HepG2 (cell line): Measurements from ENCODE around the gene SLC2A2. TPM values are rescaled to one million over a fixed set of nuclear protein-coding genes. Genes with fewer than 3 reads are reported as not detected.

Source experiments
- ASH2L ChIP-seq: fragments of 300-600, 200-600 bp; sonication (generic); IDR thresholded peaks from 2 replicates; pipeline ENCODE4 v1.7.0; 2017; ENCODE audit warnings: low read depth, mild to moderate bottlenecking, moderate library complexity, mixed read lengths, low read length; ENCODE audit not compliant: insufficient read length
- CBX5 ChIP-seq: sonication (generic); formaldehyde crosslinking; IDR thresholded peaks from 2 replicates; pipeline ENCODE4 v1.4.0; 2020; ENCODE audit warnings: missing genetic modification reagents, borderline replicate concordance
- MAFF ChIP-seq: IDR thresholded peaks from 2 replicates; pipeline ENCODE4 v1.6.1; 2011; ENCODE audit warnings: low read depth, low read length, improper control_type of control experiment
- ONECUT2 ChIP-seq: sonication (generic); formaldehyde crosslinking; IDR thresholded peaks from 2 replicates; pipeline ENCODE4 v1.4.0; 2020; ENCODE audit warnings: missing genetic modification reagents
- POGK ChIP-seq: sonication (generic); formaldehyde crosslinking; conservative IDR thresholded peaks from 2 replicates; pipeline ENCODE4 v1.8.0; 2022; ENCODE audit warnings: mild to moderate bottlenecking, moderate library complexity, missing genetic modification reagents
- SMC3 ChIP-seq: IDR thresholded peaks from 2 replicates; pipeline ENCODE4 v1.6.1; 2011; ENCODE audit warnings: low read length, improper control_type of control experiment
- TEAD3 ChIP-seq: optimal IDR thresholded peaks from 2 replicates; pipeline ENCODE3; 2016; ENCODE audit warnings: borderline replicate concordance
- THAP11 ChIP-seq: IDR thresholded peaks from 2 replicates; pipeline ENCODE4 v1.6.1; 2016; ENCODE audit warnings: missing biosample characterization, missing genetic modification reagents
- THAP8 ChIP-seq: sonication (generic); formaldehyde crosslinking; IDR thresholded peaks from 2 replicates; pipeline ENCODE4 v1.5.1; 2020; ENCODE audit warnings: missing genetic modification reagents, mild to moderate bottlenecking, borderline replicate concordance
- ZFP37 ChIP-seq: sonication (generic); formaldehyde crosslinking; IDR thresholded peaks from 2 replicates; pipeline ENCODE4 v1.4.0; 2020; ENCODE audit warnings: missing genetic modification reagents, borderline replicate concordance
- ZMYM2 ChIP-seq: sonication (generic); formaldehyde crosslinking; IDR thresholded peaks from 2 replicates; pipeline ENCODE4 v1.8.0; 2022; ENCODE audit warnings: mild to moderate bottlenecking, missing genetic modification reagents
- ZNF251 ChIP-seq: sonication (generic); formaldehyde crosslinking; IDR thresholded peaks from 2 replicates; pipeline ENCODE4 v1.9.0; 2021; ENCODE audit warnings: mild to moderate bottlenecking, missing genetic modification reagents
- ZNF326 ChIP-seq: sonication (generic); formaldehyde crosslinking; IDR thresholded peaks from 2 replicates; pipeline ENCODE4 v1.4.0; 2020; ENCODE audit warnings: missing genetic modification reagents, borderline replicate concordance
- ZSCAN12 ChIP-seq: sonication (generic); formaldehyde crosslinking; IDR thresholded peaks from 2 replicates; pipeline ENCODE4 v1.9.0; 2021; ENCODE audit warnings: mild to moderate bottlenecking, missing genetic modification reagents
- polyA plus RNA-seq, 8 experiments: library from polyadenylated mRNA; depleted of rRNA in 3 of 8; stranded (reverse) in 7 of 8; unstranded in 1 of 8; fragments of >200 nt; fragmentation: Illumina TruSeq in 4 of 8; extraction: Trizol in 4 of 8; gene quantifications; 2 replicates each; pipeline versions ENCODE4 v1.2.1 to v1.2.3, GENCODE V29; 2011 to 2016; ENCODE audit warnings: low read depth in 4 of 8, missing spikeins in 1 of 8, mixed read lengths in 1 of 8; ENCODE audit not compliant: insufficient read depth in 1 of 8
- total RNA-seq, 5 experiments: library from RNA; depleted of rRNA; stranded (reverse); fragments of >200 nt; fragmentation: Illumina TruSeq; extraction: Trizol; gene quantifications; 2 replicates each; pipeline ENCODE4 v1.2.3, GENCODE V29; 2016; ENCODE audit warnings: low read depth in 1 of 5
- TF ChIP-seq, protein P1 (sequence below): sonication (generic); formaldehyde crosslinking; IDR thresholded peaks from 2 replicates; pipeline ENCODE4 v1.5.0; 2020; ENCODE audit warnings: mild to moderate bottlenecking, missing genetic modification reagents
- TF ChIP-seq, protein P2 (sequence below): sonication (generic); formaldehyde crosslinking; IDR thresholded peaks from 2 replicates; pipeline ENCODE4 v1.8.0; 2022; ENCODE audit warnings: missing genetic modification reagents, low read depth, mild to moderate bottlenecking, borderline replicate concordance
- TF ChIP-seq, protein P3 (sequence below): sonication (generic); formaldehyde crosslinking; IDR thresholded peaks from 2 replicates; pipeline ENCODE4 v1.4.0; 2020; ENCODE audit warnings: low read depth, mild to moderate bottlenecking, missing genetic modification reagents
- TF ChIP-seq, protein P4 (sequence below): sonication (generic); formaldehyde crosslinking; IDR thresholded peaks from 2 replicates; pipeline ENCODE4 v1.9.0; 2021; ENCODE audit warnings: missing genetic modification reagents, mild to moderate bottlenecking, borderline replicate concordance
- TF ChIP-seq, protein P5 (sequence below): sonication (generic); formaldehyde crosslinking; IDR thresholded peaks from 2 replicates; pipeline ENCODE4 v1.5.1; 2020; ENCODE audit warnings: mild to moderate bottlenecking, missing genetic modification reagents, moderate library complexity

SLC2A2 gene
- total and polyA plus RNA-seq, 2 of the 13 experiments (the other 11 are each of a cell fraction or from before 2014, with no cell fraction given): 19.5 to 23.2 TPM

DNA sequence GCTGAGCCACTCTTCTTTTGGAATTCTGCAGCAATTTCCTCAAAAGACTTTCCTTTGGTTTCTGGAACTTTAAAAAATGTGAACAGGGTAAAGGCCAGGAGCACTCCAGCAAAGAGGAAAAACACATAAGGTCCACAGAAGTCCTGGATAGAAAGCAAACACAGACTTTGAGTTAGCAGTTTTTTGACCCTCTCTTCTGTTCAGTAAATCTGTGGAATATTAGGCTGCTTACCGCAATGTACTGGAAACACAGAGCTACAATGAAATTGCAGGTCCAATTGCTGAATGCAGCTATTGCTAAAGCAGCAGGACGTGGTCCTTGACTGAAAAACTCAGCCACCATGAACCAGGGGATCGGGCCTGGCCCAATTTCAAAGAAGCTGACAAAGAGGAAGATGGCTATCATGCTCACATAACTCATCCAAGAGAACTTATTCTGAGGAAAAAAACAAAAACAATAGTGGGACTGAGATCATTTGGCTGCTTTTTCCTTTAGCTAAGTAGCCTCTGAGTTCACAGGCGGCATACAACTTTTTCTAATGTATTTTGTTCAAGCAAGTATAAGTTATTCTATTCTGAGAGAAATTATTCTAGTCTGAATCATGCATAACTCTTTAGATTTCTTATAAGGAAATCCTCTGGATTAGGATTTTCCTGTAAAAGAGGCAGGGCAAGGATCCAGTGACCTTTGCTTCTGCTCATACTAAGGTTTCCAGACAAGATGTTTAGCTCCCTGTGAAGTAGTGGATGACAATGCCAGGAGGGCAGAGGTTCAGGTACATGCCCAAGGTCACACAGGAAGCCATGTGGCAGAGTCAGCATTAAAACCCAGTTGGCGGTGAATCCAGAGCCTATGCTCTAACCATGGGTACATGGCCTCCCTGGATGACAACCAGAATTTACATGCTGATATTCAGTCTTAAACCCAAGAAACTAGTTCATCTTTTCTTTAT, 28.3 kb downstream of the SLC2A2 start (continued):
- peak; percentile 68 for TF ChIP-seq ASH2L
- TF ChIP-seq THAP11: peak; percentile 66
- TF ChIP-seq, protein P1, sequence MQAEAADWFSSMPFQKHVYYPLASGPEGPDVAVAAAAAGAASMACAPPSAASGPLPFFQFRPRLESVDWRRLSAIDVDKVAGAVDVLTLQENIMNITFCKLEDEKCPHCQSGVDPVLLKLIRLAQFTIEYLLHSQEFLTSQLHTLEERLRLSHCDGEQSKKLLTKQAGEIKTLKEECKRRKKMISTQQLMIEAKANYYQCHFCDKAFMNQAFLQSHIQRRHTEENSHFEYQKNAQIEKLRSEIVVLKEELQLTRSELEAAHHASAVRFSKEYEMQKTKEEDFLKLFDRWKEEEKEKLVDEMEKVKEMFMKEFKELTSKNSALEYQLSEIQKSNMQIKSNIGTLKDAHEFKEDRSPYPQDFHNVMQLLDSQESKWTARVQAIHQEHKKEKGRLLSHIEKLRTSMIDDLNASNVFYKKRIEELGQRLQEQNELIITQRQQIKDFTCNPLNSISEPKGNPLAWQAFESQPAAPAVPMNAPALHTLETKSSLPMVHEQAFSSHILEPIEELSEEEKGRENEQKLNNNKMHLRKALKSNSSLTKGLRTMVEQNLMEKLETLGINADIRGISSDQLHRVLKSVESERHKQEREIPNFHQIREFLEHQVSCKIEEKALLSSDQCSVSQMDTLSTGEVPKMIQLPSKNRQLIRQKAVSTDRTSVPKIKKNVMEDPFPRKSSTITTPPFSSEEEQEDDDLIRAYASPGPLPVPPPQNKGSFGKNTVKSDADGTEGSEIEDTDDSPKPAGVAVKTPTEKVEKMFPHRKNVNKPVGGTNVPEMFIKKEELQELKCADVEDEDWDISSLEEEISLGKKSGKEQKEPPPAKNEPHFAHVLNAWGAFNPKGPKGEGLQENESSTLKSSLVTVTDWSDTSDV: no peak
- no peak for TF ChIP-seq ZNF326 (CRISPR knock-in tag)
- TF ChIP-seq, protein P2, sequence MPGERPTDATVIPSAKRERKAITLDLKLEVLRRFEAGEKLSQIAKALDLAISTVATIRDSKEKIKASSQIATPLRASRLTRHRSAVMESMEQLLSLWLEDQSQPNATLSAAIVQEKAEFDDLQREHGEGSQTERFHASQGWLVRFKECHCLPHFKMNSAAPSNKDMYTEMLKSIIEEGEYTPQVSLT (CRISPR knock-in tag): no peak
- TF ChIP-seq THAP8 (CRISPR knock-in tag): no peak
- TF ChIP-seq ZSCAN12 (CRISPR knock-in tag): no peak
- TF ChIP-seq SMC3: no peak; the same call in 1 of the 2 replicates
- TF ChIP-seq, protein P3, sequence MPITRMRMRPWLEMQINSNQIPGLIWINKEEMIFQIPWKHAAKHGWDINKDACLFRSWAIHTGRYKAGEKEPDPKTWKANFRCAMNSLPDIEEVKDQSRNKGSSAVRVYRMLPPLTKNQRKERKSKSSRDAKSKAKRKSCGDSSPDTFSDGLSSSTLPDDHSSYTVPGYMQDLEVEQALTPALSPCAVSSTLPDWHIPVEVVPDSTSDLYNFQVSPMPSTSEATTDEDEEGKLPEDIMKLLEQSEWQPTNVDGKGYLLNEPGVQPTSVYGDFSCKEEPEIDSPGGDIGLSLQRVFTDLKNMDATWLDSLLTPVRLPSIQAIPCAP (CRISPR knock-in tag): no peak
- TF ChIP-seq, protein P4, sequence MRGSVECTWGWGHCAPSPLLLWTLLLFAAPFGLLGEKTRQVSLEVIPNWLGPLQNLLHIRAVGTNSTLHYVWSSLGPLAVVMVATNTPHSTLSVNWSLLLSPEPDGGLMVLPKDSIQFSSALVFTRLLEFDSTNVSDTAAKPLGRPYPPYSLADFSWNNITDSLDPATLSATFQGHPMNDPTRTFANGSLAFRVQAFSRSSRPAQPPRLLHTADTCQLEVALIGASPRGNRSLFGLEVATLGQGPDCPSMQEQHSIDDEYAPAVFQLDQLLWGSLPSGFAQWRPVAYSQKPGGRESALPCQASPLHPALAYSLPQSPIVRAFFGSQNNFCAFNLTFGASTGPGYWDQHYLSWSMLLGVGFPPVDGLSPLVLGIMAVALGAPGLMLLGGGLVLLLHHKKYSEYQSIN (CRISPR knock-in tag): no peak
- TF ChIP-seq ONECUT2 (CRISPR knock-in tag): peak; percentile 39; the same call in 1 of the 2 replicates
- TF ChIP-seq ZFP37: no peak
- TF ChIP-seq, protein P5, sequence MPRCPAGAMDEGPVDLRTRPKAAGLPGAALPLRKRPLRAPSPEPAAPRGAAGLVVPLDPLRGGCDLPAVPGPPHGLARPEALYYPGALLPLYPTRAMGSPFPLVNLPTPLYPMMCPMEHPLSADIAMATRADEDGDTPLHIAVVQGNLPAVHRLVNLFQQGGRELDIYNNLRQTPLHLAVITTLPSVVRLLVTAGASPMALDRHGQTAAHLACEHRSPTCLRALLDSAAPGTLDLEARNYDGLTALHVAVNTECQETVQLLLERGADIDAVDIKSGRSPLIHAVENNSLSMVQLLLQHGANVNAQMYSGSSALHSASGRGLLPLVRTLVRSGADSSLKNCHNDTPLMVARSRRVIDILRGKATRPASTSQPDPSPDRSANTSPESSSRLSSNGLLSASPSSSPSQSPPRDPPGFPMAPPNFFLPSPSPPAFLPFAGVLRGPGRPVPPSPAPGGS (CRISPR knock-in tag): no peak
- TF ChIP-seq ZNF251 (CRISPR knock-in tag): no peak
- TF ChIP-seq TEAD3 (CRISPR knock-in tag): peak; percentile 76
- no peak for TF ChIP-seq POGK (CRISPR knock-in tag)
- no peak for TF ChIP-seq CBX5 (CRISPR knock-in tag)
- TF ChIP-seq ZMYM2 (CRISPR knock-in tag): peak; percentile 60; the same call in 1 of the 2 replicates
- TF ChIP-seq MAFF: peak; percentile 30; the same call in 1 of the 2 replicates
